GM03348 (cell line): ENCODE measurements around the gene SPATA6L.
A peak's percentile ranks its signal among the peaks of the same experiment; 100 is the strongest.
"Not testable (repeated sequence)": the region's sequence is repeated elsewhere in the genome, so short reads cannot be mapped to it uniquely, and the experiment has no call there.

ENCODE experiments used
- DNase-seq: peaks from one replicate; pipeline ENCODE4 v3.0.0; 2012; ENCODE audit warnings: low spot score

Gene SPATA6L

GRCh38 chr9:4622016-4622415 lies 44.3 kb downstream of the SPATA6L start:
- no peak for DNase-seq

- peak; percentile 44 for DNase-seq
Measured at GRCh38 chr9:4620881-4621555, 45.3 kb downstream of the SPATA6L start.

- DNase-seq = no peak
Measured at GRCh38 chr9:4620057-4620765, 46.1 kb downstream of the SPATA6L start.

GRCh38 chr9:4618700-4619099 lies 47.6 kb downstream of the SPATA6L start:
- no peak for DNase-seq

GRCh38 chr9:4617752-4618151 lies 48.5 kb downstream of the SPATA6L start:
- DNase-seq = no peak

- no peak for DNase-seq
Measured at GRCh38 chr9:4615778-4616177, 50.5 kb downstream of the SPATA6L start.

- peak; percentile 86 for DNase-seq
Measured at GRCh38 chr9:4615251-4615650, 51.0 kb downstream of the SPATA6L start.

- DNase-seq = no peak
Measured at GRCh38 chr9:4614627-4615026, 51.7 kb downstream of the SPATA6L start.

- DNase-seq = not testable (repeated sequence)
Measured at GRCh38 chr9:4606033-4606432, 60.2 kb downstream of the SPATA6L start.

GRCh38 chr9:4604678-4605095 lies 61.6 kb downstream of the SPATA6L start:
- DNase-seq = peak; percentile 67

- DNase-seq = no peak
Measured at GRCh38 chr9:4603830-4604229, 62.5 kb downstream of the SPATA6L start.

GRCh38 chr9:4600368-4600767 lies 65.9 kb downstream of the SPATA6L start:
- DNase-seq = no peak

- no peak for DNase-seq
Measured at GRCh38 chr9:4596165-4596922, 69.9 kb downstream of the SPATA6L start.

GRCh38 chr9:4594994-4595393 lies 71.3 kb downstream of the SPATA6L start:
- DNase-seq = no peak

GRCh38 chr9:4594545-4594944 lies 71.7 kb downstream of the SPATA6L start:
- DNase-seq = no peak

GRCh38 chr9:4592886-4593285 lies 73.4 kb downstream of the SPATA6L start:
- peak; percentile 24 for DNase-seq

GRCh38 chr9:4592295-4592694 lies 74.0 kb downstream of the SPATA6L start:
- no peak for DNase-seq

- DNase-seq = no peak
Measured at GRCh38 chr9:4591123-4591500, 75.2 kb downstream of the SPATA6L start.

GRCh38 chr9:4590430-4591122 lies 75.7 kb downstream of the SPATA6L start:
- DNase-seq = peak; percentile 38

GRCh38 chr9:4588721-4589120 lies 77.6 kb downstream of the SPATA6L start:
- DNase-seq = no peak

GRCh38 chr9:4585135-4585534 lies 81.1 kb downstream of the SPATA6L start:
- DNase-seq = no peak

- no peak for DNase-seq
Measured at GRCh38 chr9:4584636-4585035, 81.6 kb downstream of the SPATA6L start.
